AG08396 (cell line): ENCODE measurements around the gene DHX29.

Experiments
- DNase-seq: peaks from one replicate; pipeline ENCODE4 v3.0.0; 2012; ENCODE audit warnings: low spot score, mixed read lengths

The DHX29 gene

GRCh38 chr5:55231919-55232270 is 75.6 kb downstream of the DHX29 start:
- peak; percentile 8 for DNase-seq

GRCh38 chr5:55231029-55231918 is 76.2 kb downstream of the DHX29 start:
- peak; percentile 33 for DNase-seq

- no peak for DNase-seq
These were observed 77.3 kb downstream of the DHX29 start for GRCh38 chr5:55230086-55230629.

GRCh38 chr5:55227664-55228430 is 79.6 kb downstream of the DHX29 start:
- peak; percentile 17 for DNase-seq

GRCh38 chr5:55226934-55227663 is 80.4 kb downstream of the DHX29 start, which contains the start of gene MCIDAS:
Gene MCIDAS, minus strand, starts transcription at chr5:55227315. Its CDS starts 177 bp downstream, at chr5:55227138.
- DNase-seq, result peak; percentile 51

GRCh38 chr5:55226027-55226933 is 81.2 kb downstream of the DHX29 start:
- peak; percentile 61 for DNase-seq

GRCh38 chr5:55225346-55225745 is 82.1 kb downstream of the DHX29 start:
- DNase-seq, result peak; percentile 10

GRCh38 chr5:55223812-55224240 is 83.7 kb downstream of the DHX29 start:
- no peak for DNase-seq

GRCh38 chr5:55222985-55223811 is 84.3 kb downstream of the DHX29 start:
- no peak for DNase-seq

GRCh38 chr5:55222092-55222984 is 85.2 kb downstream of the DHX29 start:
- DNase-seq, result peak; percentile 14

GRCh38 chr5:55220433-55221185 is 86.9 kb downstream of the DHX29 start:
- peak; percentile 18 for DNase-seq

GRCh38 chr5:55219770-55220169 is 87.7 kb downstream of the DHX29 start:
- DNase-seq, result no peak

- no peak for DNase-seq
These were observed 88.5 kb downstream of the DHX29 start for GRCh38 chr5:55218967-55219366.

- no peak for DNase-seq
These were observed 96.2 kb downstream of the DHX29 start for GRCh38 chr5:55211184-55211874.
